ENCODE data around the gene TTC39B. TPM values are rescaled to one million over a fixed set of nuclear protein-coding genes. Genes with fewer than 3 reads are reported as not detected.

TTC39B gene
- total RNA-seq, 1 donor from 2014 or later: 7.0 TPM

- Mint-ChIP-seq H3K9me3 (ENCODE audit: unreplicated experiment) (peaks cover 2% of the 10 kb centered on the region), H3K27me3 (ENCODE audit: low read depth, unreplicated experiment) (peaks cover 4% of the 10 kb centered on the region), H3K36me3 (ENCODE audit: low read depth, unreplicated experiment) (no peaks in the 10 kb centered on the region), H3K4me1 (ENCODE audit: low read depth, unreplicated experiment) (peaks cover 2% of the 10 kb centered on the region), H3K4me3 (ENCODE audit: unreplicated experiment) (no peak overlapping the region), H3K27ac (ENCODE audit: unreplicated experiment) (no peak overlapping the region)
- H4K20me1 ChIP-seq (ENCODE audit: insufficient read depth, low read length): no peaks in the 10 kb centered on the region
- H3K27ac ChIP-seq (ENCODE audit: low read depth, low read length): no peak overlapping the region
- no peak for DNase-seq (ENCODE audit: low read depth)
- no peak overlapping the region for H3K4me2 ChIP-seq (ENCODE audit: low read length)
- FAIRE-seq: no peak
- H3K79me2 ChIP-seq (ENCODE audit: insufficient read depth, low read length): no peaks in the 10 kb centered on the region
- peaks cover 12% of the 10 kb centered on the region for H3K4me1 ChIP-seq (ENCODE audit: insufficient read depth, low read length)
- H3K27me3 ChIP-seq (ENCODE audit: insufficient read depth, low read length): no peaks in the 10 kb centered on the region
- H3K36me3 ChIP-seq (ENCODE audit: insufficient read depth, low read length): no peaks in the 10 kb centered on the region
- no peaks in the 10 kb centered on the region for H3K9me3 ChIP-seq (ENCODE audit: insufficient read depth, low read depth, low read length)
- no peak overlapping the region for H3K4me3 ChIP-seq (ENCODE audit: insufficient read depth, low read depth, low read length)
- no peak overlapping the region for H3K9ac ChIP-seq (ENCODE audit: low read length)
- no peak for TF ChIP-seq CTCF (IDR thresholded peaks at IDR 0.05; ENCODE audit: insufficient read depth, low read depth, low read length)
- TF ChIP-seq EZH2 (IDR thresholded peaks at IDR 0.05; ENCODE audit: insufficient read depth, low read length): no peak
- no peak overlapping the region for H2AFZ ChIP-seq (ENCODE audit: low read depth, low read length)
Measured at GRCh38 chr9:15153961-15154360, 153.1 kb downstream of the TTC39B start.

DNA sequence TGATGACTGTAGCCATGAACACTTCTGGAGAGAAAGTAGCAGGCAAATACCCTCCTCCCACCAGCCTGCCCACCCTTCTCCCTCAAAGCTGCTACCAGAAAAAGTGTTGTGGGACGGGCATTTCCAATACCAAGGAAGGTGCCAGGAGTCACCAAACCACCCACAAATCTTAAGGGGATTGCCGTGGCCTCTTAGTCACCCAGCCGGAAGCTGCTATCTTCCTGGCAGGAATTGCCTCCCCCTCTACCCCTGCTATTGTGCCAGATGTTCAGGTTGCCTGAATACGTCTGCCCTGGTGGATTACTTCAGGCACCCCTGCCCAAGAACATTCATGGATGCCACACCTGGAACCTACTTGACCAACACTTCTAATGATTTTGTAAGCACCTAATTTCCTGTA is 156.1 kb downstream of the TTC39B start:
- H3K4me2 ChIP-seq (ENCODE audit: low read length): no peak overlapping the region
- Mint-ChIP-seq H3K36me3 (ENCODE audit: low read depth, unreplicated experiment) (no peaks in the 10 kb centered on the region), H3K4me1 (ENCODE audit: low read depth, unreplicated experiment) (no peaks in the 10 kb centered on the region), H3K9me3 (ENCODE audit: unreplicated experiment) (no peaks in the 10 kb centered on the region), H3K27ac (ENCODE audit: unreplicated experiment) (no peak overlapping the region), H3K27me3 (ENCODE audit: low read depth, unreplicated experiment) (peaks cover 4% of the 10 kb centered on the region), H3K4me3 (ENCODE audit: unreplicated experiment) (no peak overlapping the region)
- TF ChIP-seq CTCF (IDR thresholded peaks at IDR 0.05; ENCODE audit: insufficient read depth, low read depth, low read length) (no peak), EZH2 (IDR thresholded peaks at IDR 0.05; ENCODE audit: insufficient read depth, low read length) (no peak)
- H3K4me1 ChIP-seq (ENCODE audit: insufficient read depth, low read length): peaks cover 2% of the 10 kb centered on the region
- H4K20me1 ChIP-seq (ENCODE audit: insufficient read depth, low read length): no peaks in the 10 kb centered on the region
- H3K9me3 ChIP-seq (ENCODE audit: insufficient read depth, low read depth, low read length): no peaks in the 10 kb centered on the region
- H3K9ac ChIP-seq (ENCODE audit: low read length): no peak overlapping the region
- no peak overlapping the region for H2AFZ ChIP-seq (ENCODE audit: low read depth, low read length)
- H3K79me2 ChIP-seq (ENCODE audit: insufficient read depth, low read length): no peaks in the 10 kb centered on the region
- DNase-seq (ENCODE audit: low read depth): no peak
- H3K27me3 ChIP-seq (ENCODE audit: insufficient read depth, low read length): peaks cover 10% of the 10 kb centered on the region
- H3K36me3 ChIP-seq (ENCODE audit: insufficient read depth, low read length): no peaks in the 10 kb centered on the region
- no peak overlapping the region for H3K27ac ChIP-seq (ENCODE audit: low read depth, low read length)
- no peak overlapping the region for H3K4me3 ChIP-seq (ENCODE audit: insufficient read depth, low read depth, low read length)
- no peak for FAIRE-seq

DNA sequence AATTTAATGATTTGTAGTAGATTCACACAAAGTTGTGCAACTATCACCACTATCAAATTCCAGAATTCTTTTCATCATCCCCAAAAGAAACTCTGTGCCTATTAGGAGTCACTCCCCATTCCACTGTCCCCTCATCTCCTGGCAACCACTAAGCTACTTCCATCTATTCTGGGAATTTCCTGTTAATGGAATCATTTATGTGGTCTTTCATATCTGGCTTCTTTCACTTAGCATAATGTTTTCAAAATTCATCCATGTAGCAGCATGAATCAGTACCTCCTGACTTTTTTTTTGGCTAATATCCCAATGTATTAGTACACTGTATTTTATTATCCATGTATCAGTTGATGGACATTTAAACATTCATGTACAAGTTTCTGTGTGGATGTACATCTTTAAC is 157.6 kb downstream of the TTC39B start:
- no peak overlapping the region for H3K4me3 ChIP-seq (ENCODE audit: insufficient read depth, low read depth, low read length)
- no peak overlapping the region for H3K27ac ChIP-seq (ENCODE audit: low read depth, low read length)
- H4K20me1 ChIP-seq (ENCODE audit: insufficient read depth, low read length): no peaks in the 10 kb centered on the region
- Mint-ChIP-seq H3K27me3 (ENCODE audit: low read depth, unreplicated experiment) (peaks cover 4% of the 10 kb centered on the region), H3K4me3 (ENCODE audit: unreplicated experiment) (no peak overlapping the region), H3K27ac (ENCODE audit: unreplicated experiment) (no peak overlapping the region), H3K36me3 (ENCODE audit: low read depth, unreplicated experiment) (no peaks in the 10 kb centered on the region), H3K9me3 (ENCODE audit: unreplicated experiment) (no peaks in the 10 kb centered on the region), H3K4me1 (ENCODE audit: low read depth, unreplicated experiment) (no peaks in the 10 kb centered on the region)
- TF ChIP-seq CTCF (IDR thresholded peaks at IDR 0.05; ENCODE audit: insufficient read depth, low read depth, low read length) (no peak), EZH2 (IDR thresholded peaks at IDR 0.05; ENCODE audit: insufficient read depth, low read length) (no peak)
- H3K9me3 ChIP-seq (ENCODE audit: insufficient read depth, low read depth, low read length): no peaks in the 10 kb centered on the region
- DNase-seq (ENCODE audit: low read depth) (peak; percentile 33), FAIRE-seq (no peak)
- no peak overlapping the region for H3K4me2 ChIP-seq (ENCODE audit: low read length)
- peaks cover 4% of the 10 kb centered on the region for H3K4me1 ChIP-seq (ENCODE audit: insufficient read depth, low read length)
- no peak overlapping the region for H3K9ac ChIP-seq (ENCODE audit: low read length)
- no peak overlapping the region for H2AFZ ChIP-seq (ENCODE audit: low read depth, low read length)
- peaks cover 14% of the 10 kb centered on the region for H3K27me3 ChIP-seq (ENCODE audit: insufficient read depth, low read length)
- no peaks in the 10 kb centered on the region for H3K79me2 ChIP-seq (ENCODE audit: insufficient read depth, low read length)
- no peaks in the 10 kb centered on the region for H3K36me3 ChIP-seq (ENCODE audit: insufficient read depth, low read length)
